ENCODE measurements around the gene RCSD1. TPM values are rescaled to one million over a fixed set of nuclear protein-coding genes. Genes with fewer than 3 reads are reported as not detected.

RCSD1 gene
- total RNA-seq, 1 experiment from 2014 or later = 0.50 TPM

DNA sequence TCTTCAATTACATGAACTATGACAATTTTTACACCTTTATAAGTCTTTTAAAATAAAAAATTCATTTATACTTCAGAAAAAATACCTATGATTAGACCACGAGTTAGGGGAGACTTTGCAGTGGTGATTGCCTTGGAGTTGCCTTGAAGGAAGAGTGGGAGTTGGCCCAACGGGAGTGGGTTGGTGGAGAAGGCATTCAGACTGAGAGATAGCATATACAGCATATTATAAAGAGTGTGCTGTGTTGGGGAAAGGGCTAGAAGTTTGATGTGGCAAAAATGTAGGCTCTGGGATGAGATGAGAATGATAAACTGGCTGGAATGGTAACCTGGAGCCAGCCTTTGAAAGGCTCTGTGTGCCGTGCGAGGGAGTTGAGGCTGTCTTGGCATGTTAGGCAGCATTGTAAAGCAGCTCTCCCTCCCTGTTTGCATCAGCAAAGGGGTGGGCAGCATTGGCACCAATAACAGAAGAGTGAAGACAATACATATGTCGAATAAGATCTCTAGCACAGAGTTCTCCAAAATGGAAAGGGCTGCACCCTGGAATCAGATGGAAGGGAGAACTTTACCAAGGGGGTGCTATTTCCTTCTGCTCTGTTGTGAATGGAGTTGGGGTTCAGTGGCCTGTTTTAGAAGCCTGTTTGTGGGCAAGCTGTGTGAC lies 116.1 kb downstream of the RCSD1 start:
- no peak for TF ChIP-seq KAT7 (CRISPR knock-in tag; IDR thresholded peaks at IDR 0.05; ENCODE audit: borderline replicate concordance)
- no peak for TF ChIP-seq MYBL2 (CRISPR knock-in tag; IDR thresholded peaks at IDR 0.05)
- TF ChIP-seq, protein P1, sequence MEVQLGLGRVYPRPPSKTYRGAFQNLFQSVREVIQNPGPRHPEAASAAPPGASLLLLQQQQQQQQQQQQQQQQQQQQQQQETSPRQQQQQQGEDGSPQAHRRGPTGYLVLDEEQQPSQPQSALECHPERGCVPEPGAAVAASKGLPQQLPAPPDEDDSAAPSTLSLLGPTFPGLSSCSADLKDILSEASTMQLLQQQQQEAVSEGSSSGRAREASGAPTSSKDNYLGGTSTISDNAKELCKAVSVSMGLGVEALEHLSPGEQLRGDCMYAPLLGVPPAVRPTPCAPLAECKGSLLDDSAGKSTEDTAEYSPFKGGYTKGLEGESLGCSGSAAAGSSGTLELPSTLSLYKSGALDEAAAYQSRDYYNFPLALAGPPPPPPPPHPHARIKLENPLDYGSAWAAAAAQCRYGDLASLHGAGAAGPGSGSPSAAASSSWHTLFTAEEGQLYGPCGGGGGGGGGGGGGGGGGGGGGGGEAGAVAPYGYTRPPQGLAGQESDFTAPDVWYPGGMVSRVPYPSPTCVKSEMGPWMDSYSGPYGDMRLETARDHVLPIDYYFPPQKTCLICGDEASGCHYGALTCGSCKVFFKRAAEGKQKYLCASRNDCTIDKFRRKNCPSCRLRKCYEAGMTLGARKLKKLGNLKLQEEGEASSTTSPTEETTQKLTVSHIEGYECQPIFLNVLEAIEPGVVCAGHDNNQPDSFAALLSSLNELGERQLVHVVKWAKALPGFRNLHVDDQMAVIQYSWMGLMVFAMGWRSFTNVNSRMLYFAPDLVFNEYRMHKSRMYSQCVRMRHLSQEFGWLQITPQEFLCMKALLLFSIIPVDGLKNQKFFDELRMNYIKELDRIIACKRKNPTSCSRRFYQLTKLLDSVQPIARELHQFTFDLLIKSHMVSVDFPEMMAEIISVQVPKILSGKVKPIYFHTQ (CRISPR knock-in tag; IDR thresholded peaks at IDR 0.05) = no peak
- TF ChIP-seq, protein P2, sequence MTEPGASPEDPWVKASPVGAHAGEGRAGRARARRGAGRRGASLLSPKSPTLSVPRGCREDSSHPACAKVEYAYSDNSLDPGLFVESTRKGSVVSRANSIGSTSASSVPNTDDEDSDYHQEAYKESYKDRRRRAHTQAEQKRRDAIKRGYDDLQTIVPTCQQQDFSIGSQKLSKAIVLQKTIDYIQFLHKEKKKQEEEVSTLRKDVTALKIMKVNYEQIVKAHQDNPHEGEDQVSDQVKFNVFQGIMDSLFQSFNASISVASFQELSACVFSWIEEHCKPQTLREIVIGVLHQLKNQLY (CRISPR knock-in tag; IDR thresholded peaks at IDR 0.05) = no peak
- TF ChIP-seq, protein P3, sequence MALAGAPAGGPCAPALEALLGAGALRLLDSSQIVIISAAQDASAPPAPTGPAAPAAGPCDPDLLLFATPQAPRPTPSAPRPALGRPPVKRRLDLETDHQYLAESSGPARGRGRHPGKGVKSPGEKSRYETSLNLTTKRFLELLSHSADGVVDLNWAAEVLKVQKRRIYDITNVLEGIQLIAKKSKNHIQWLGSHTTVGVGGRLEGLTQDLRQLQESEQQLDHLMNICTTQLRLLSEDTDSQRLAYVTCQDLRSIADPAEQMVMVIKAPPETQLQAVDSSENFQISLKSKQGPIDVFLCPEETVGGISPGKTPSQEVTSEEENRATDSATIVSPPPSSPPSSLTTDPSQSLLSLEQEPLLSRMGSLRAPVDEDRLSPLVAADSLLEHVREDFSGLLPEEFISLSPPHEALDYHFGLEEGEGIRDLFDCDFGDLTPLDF (CRISPR knock-in tag; IDR thresholded peaks at IDR 0.05) = no peak
- no peak for TF ChIP-seq ZNF121 (CRISPR knock-in tag; IDR thresholded peaks at IDR 0.05)
- no peak for TF ChIP-seq ZNF263 (CRISPR knock-in tag; IDR thresholded peaks at IDR 0.05; ENCODE audit: low read depth)
- TF ChIP-seq TEAD4 (CRISPR knock-in tag; IDR thresholded peaks at IDR 0.05) = no peak
- no peak for TF ChIP-seq JAZF1 (CRISPR knock-in tag; IDR thresholded peaks at IDR 0.05)
- no peak for TF ChIP-seq SOX15 (CRISPR knock-in tag; IDR thresholded peaks at IDR 0.05)
- TF ChIP-seq NR1H2 (CRISPR knock-in tag; IDR thresholded peaks at IDR 0.05) = no peak
- no peak for TF ChIP-seq ZNF232 (CRISPR knock-in tag; IDR thresholded peaks at IDR 0.05)
- no peak for TF ChIP-seq ZNF671 (CRISPR knock-in tag; IDR thresholded peaks at IDR 0.05)
- TF ChIP-seq FOXJ3 (CRISPR knock-in tag; IDR thresholded peaks at IDR 0.05; ENCODE audit: borderline replicate concordance) = no peak
- no peak for TF ChIP-seq IRF2 (CRISPR knock-in tag; IDR thresholded peaks at IDR 0.05; ENCODE audit: borderline replicate concordance, low read depth)
- TF ChIP-seq RELA (CRISPR knock-in tag; IDR thresholded peaks at IDR 0.05; ENCODE audit: borderline replicate concordance) = no peak
- no peak for TF ChIP-seq TEAD1 (CRISPR knock-in tag; IDR thresholded peaks at IDR 0.05)
- no peak for TF ChIP-seq NFE2L1 (CRISPR knock-in tag; IDR thresholded peaks at IDR 0.05)
- TF ChIP-seq NFATC4 (CRISPR knock-in tag; IDR thresholded peaks at IDR 0.05) = no peak
- no peak overlapping the region for H3K4me3 Mint-ChIP-seq
- no peak for DNase-seq (ENCODE audit: low spot score)
- peaks cover 35% of the 10 kb centered on the region for H3K4me1 Mint-ChIP-seq
- no peaks in the 10 kb centered on the region for H3K9me3 Mint-ChIP-seq
- H3K36me3 Mint-ChIP-seq = no peaks in the 10 kb centered on the region
- POLR2A ChIA-PET = no interaction called here
- CTCF ChIA-PET = interaction anchor here (1.5 kb wide), 1 partner anchor 57 kb away, joined by 4 read pairs; no protein-coding TSS in a partner anchor
- no peaks in the 10 kb centered on the region for H3K27me3 Mint-ChIP-seq (ENCODE audit: low read depth)
- peak overlapping the region; percentile 86 for H3K27ac Mint-ChIP-seq
- no peak for ATAC-seq

DNA sequence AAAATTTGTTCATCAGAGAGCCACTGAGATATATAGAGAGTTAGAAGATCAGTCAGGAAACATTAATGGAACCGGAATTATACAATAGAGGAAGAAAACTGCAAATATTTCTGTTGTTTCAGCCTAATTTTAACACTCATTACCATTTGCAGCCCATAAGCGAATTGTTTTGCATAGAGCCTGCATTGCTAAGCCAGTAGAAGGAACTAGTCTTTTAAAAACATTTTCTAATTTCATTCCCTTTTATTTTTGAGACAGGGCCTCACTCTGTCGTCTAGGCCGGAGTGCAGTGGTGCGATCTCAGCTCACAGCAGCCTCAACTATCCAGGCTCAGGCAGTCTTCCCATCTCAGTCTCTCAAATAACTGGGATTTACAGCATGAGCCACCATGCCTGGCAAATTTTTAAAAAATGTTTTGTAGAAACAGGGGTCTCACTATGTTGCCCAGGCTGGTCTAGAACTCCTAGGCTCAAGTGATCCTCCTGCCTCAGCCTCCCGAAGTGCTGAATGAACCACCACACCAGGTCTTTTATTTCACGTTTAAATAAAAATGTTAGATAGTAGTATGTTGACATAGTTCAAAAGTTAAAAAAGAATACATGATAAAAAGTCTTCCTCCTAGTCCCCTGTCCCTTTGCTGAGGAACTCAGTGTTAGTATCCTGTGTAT lies 117.1 kb downstream of the RCSD1 start:
- ChIA-PET CTCF (no interaction called here), POLR2A (no interaction called here)
- no peak overlapping the region for H3K27ac Mint-ChIP-seq
- no peaks in the 10 kb centered on the region for H3K36me3 Mint-ChIP-seq
- TF ChIP-seq, protein P4, sequence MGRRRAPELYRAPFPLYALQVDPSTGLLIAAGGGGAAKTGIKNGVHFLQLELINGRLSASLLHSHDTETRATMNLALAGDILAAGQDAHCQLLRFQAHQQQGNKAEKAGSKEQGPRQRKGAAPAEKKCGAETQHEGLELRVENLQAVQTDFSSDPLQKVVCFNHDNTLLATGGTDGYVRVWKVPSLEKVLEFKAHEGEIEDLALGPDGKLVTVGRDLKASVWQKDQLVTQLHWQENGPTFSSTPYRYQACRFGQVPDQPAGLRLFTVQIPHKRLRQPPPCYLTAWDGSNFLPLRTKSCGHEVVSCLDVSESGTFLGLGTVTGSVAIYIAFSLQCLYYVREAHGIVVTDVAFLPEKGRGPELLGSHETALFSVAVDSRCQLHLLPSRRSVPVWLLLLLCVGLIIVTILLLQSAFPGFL (CRISPR knock-in tag; IDR thresholded peaks at IDR 0.05; ENCODE audit: borderline replicate concordance) = no peak
- peak; percentile 56; the same call in 1 of the 2 replicates for TF ChIP-seq ZNF121 (CRISPR knock-in tag; IDR thresholded peaks at IDR 0.05)
- no peaks in the 10 kb centered on the region for H3K9me3 Mint-ChIP-seq
- ATAC-seq (no peak), DNase-seq (ENCODE audit: low spot score) (no peak)
- peaks cover 31% of the 10 kb centered on the region for H3K4me1 Mint-ChIP-seq
- no peak overlapping the region for H3K4me3 Mint-ChIP-seq
- H3K27me3 Mint-ChIP-seq (ENCODE audit: low read depth) = no peaks in the 10 kb centered on the region

Measured in WTC11 (cell line).